Mesothelial cell of epicardium (in vitro differentiated cells): ENCODE results near the gene DIDO1. TPM values are rescaled to one million over a fixed set of nuclear protein-coding genes. Genes with fewer than 3 reads are reported as not detected.

ENCODE experiments used
- DNase-seq, 2 experiments: peaks; one replicate each; pipeline ENCODE4 v3.0.0; 2021; ENCODE audit warnings: low spot score in 2 of 2; ENCODE audit not compliant: unreplicated experiment in 2 of 2
- H3K27ac Mint-ChIP-seq: 2 replicates; pipeline ENCODE4 v1.8.0; 2021; ENCODE audit warnings: mixed read lengths
- H3K27me3 Mint-ChIP-seq: 2 replicates; pipeline ENCODE4 v1.8.0; 2021; ENCODE audit warnings: low read depth, mixed read lengths
- H3K36me3 Mint-ChIP-seq: 2 replicates; pipeline ENCODE4 v1.8.0; 2021; ENCODE audit warnings: mixed read lengths
- H3K4me1 Mint-ChIP-seq: 2 replicates; pipeline ENCODE4 v1.8.0; 2021; ENCODE audit warnings: mixed read lengths
- H3K4me3 Mint-ChIP-seq: 2 replicates; pipeline ENCODE4 v1.8.0; 2021; ENCODE audit warnings: mild to moderate bottlenecking, moderate library complexity, mixed read lengths
- H3K9me3 Mint-ChIP-seq: 2 replicates; pipeline ENCODE4 v1.8.0; 2021; ENCODE audit warnings: mixed read lengths
- CTCF ChIP-seq: fragments of 200-600 bp; sonication (generic); IDR thresholded peaks from one replicate; pipeline ENCODE4 v1.5.0; 2021; ENCODE audit warnings: antibody characterized with exemption; ENCODE audit not compliant: unreplicated experiment
- total RNA-seq: library from RNA; stranded (reverse); gene quantifications from 3 replicates; pipeline ENCODE4 v1.2.1, GENCODE V29; 2021

Gene DIDO1
- total RNA-seq, 1 donor from 2014 or later: 73.1 TPM

DNA sequence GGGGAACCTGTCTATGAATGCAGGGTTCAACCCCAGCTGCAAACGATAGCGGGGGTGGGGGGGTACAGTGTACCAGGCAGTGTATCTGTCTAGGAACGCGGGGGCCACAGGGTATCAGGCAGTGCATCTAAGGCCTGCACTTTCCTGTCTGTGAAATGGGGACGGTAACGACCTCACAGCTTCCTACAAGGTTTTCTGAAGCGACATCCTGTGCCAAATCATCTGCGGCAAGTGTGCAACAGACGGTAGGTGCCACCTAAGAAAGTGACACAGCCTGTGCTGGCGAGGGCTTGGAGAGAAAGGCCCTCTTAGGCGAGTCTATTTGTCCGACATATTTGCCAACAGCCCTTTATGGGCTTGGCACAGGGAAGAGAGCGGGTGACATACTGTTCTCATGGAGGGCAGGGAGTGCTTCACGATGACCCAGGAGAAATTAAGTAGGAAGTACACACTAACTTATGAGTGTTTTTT, 3.8 kb downstream of the DIDO1 start:
- no peak for DNase-seq
- H3K4me3 Mint-ChIP-seq: no peak overlapping the region
- H3K27me3 Mint-ChIP-seq: no peaks in the 10 kb centered on the region

GRCh38 chr20:62921119-62921687, 5.1 kb downstream of the DIDO1 start:
- Mint-ChIP-seq H3K27me3 (no peaks in the 10 kb centered on the region), H3K36me3 (no peaks in the 10 kb centered on the region), H3K4me3 (no peak overlapping the region), H3K9me3 (no peaks in the 10 kb centered on the region), H3K4me1 (peaks cover 58% of the 10 kb centered on the region), H3K27ac (peak overlapping the region; percentile 94)
- DNase-seq: peak in 1 of 2 experiments; percentile 59
- peak; percentile 78 for TF ChIP-seq CTCF

More for the DNA sequence above, 3.8 kb downstream of the DIDO1 start:
- TF ChIP-seq CTCF: no peak
- H3K36me3 Mint-ChIP-seq: no peaks in the 10 kb centered on the region
- H3K27ac Mint-ChIP-seq: peak overlapping the region; percentile 65
- H3K4me1 Mint-ChIP-seq: peaks cover 59% of the 10 kb centered on the region
- no peaks in the 10 kb centered on the region for H3K9me3 Mint-ChIP-seq

GRCh38 chr20:62920039-62920645, 6.2 kb downstream of the DIDO1 start:
- Mint-ChIP-seq H3K27me3 (no peaks in the 10 kb centered on the region), H3K4me1 (peaks cover 57% of the 10 kb centered on the region), H3K9me3 (no peaks in the 10 kb centered on the region), H3K27ac (peak overlapping the region; percentile 72), H3K36me3 (no peaks in the 10 kb centered on the region), H3K4me3 (no peak overlapping the region)
- DNase-seq: no peak
- TF ChIP-seq CTCF: no peak

GRCh38 chr20:62918831-62919230, 7.5 kb downstream of the DIDO1 start:
- no peak for DNase-seq
- no peak overlapping the region for H3K4me3 Mint-ChIP-seq
- TF ChIP-seq CTCF: no peak
- H3K4me1 Mint-ChIP-seq: peaks cover 51% of the 10 kb centered on the region
- no peaks in the 10 kb centered on the region for H3K27me3 Mint-ChIP-seq
- H3K9me3 Mint-ChIP-seq: no peaks in the 10 kb centered on the region
- H3K27ac Mint-ChIP-seq: peak overlapping the region; percentile 21
- no peaks in the 10 kb centered on the region for H3K36me3 Mint-ChIP-seq

GRCh38 chr20:62918147-62918546, 8.2 kb downstream of the DIDO1 start:
- Mint-ChIP-seq H3K27me3 (no peaks in the 10 kb centered on the region), H3K4me1 (peaks cover 49% of the 10 kb centered on the region), H3K9me3 (no peaks in the 10 kb centered on the region), H3K36me3 (no peaks in the 10 kb centered on the region), H3K4me3 (no peak overlapping the region), H3K27ac (peak overlapping the region; percentile 35)
- DNase-seq: no peak
- no peak for TF ChIP-seq CTCF
